Measurements from ENCODE around the gene GET3. TPM values are rescaled to one million over a fixed set of nuclear protein-coding genes. Genes with fewer than 3 reads are reported as not detected.

Gene GET3
- total RNA-seq, 1 experiment from 2014 or later: 69.9 TPM

DNA sequence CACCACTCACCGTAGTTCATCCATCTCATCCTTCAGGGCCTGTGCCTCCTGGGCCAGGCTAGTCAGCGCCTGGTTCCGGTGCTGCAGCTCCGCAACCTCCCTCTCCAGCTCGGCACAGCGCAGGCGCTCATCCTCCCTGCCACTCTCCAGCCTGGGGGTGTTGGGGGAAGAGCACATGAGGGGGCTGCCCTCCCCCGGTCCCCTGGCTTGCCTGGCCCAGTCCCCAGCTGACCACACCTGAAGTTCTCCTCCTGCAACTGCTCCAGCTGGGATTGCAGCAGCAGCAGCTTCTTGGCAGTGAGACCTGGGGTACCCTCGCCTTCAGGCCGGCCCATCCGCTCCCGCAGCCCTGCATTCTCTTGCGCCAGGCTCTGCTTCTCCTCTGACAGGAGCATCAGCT is 33.6 kb downstream of the GET3 start:
- ChIA-PET POLR2A (interaction anchor here (0.7 kb wide), 1 partner anchor 76 kb away, joined by 3 read pairs; no protein-coding TSS in a partner anchor), CTCF (interaction anchor here (1.0 kb wide), 1 partner anchor 25 kb away, joined by 3 read pairs; no protein-coding TSS in a partner anchor)
- no TSS peak for BruUV-seq (replicated peaks)
- in situ Hi-C loops (cut with HindIII; ENCODE audit: low pct_unique_long_range_greater_than_20kb, low sequenced_read_pairs): no loop called here
- H3K9me3 ChIP-seq (ENCODE audit: control insufficient read depth, insufficient read depth, low read depth, low read length): no peaks in the 10 kb centered on the region
- no peak for DNase-seq (ENCODE audit: low read depth, low spot score)
- no peaks in the 10 kb centered on the region for H3K4me1 ChIP-seq (ENCODE audit: control insufficient read depth, insufficient read depth, low read length)
- H3K27me3 ChIP-seq (ENCODE audit: control insufficient read depth, insufficient read depth, low read length): no peaks in the 10 kb centered on the region
- H3K27ac ChIP-seq (ENCODE audit: low read length): no peak overlapping the region
- H3K36me3 ChIP-seq (ENCODE audit: control insufficient read depth, insufficient read depth, low read length): no peaks in the 10 kb centered on the region
- intact Hi-C loops (cut with micrococcal nuclease; ENCODE audit: unreplicated experiment): no loop called here
- no peak for TF ChIP-seq TCF7L2 (IDR thresholded peaks at IDR 0.05; ENCODE audit: low read depth, low read length)
- TF ChIP-seq, protein P1, sequence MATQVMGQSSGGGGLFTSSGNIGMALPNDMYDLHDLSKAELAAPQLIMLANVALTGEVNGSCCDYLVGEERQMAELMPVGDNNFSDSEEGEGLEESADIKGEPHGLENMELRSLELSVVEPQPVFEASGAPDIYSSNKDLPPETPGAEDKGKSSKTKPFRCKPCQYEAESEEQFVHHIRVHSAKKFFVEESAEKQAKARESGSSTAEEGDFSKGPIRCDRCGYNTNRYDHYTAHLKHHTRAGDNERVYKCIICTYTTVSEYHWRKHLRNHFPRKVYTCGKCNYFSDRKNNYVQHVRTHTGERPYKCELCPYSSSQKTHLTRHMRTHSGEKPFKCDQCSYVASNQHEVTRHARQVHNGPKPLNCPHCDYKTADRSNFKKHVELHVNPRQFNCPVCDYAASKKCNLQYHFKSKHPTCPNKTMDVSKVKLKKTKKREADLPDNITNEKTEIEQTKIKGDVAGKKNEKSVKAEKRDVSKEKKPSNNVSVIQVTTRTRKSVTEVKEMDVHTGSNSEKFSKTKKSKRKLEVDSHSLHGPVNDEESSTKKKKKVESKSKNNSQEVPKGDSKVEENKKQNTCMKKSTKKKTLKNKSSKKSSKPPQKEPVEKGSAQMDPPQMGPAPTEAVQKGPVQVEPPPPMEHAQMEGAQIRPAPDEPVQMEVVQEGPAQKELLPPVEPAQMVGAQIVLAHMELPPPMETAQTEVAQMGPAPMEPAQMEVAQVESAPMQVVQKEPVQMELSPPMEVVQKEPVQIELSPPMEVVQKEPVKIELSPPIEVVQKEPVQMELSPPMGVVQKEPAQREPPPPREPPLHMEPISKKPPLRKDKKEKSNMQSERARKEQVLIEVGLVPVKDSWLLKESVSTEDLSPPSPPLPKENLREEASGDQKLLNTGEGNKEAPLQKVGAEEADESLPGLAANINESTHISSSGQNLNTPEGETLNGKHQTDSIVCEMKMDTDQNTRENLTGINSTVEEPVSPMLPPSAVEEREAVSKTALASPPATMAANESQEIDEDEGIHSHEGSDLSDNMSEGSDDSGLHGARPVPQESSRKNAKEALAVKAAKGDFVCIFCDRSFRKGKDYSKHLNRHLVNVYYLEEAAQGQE (IDR thresholded peaks at IDR 0.05; ENCODE audit: insufficient read depth in 1 of 2, low read depth in 2 of 2, low read length in 1 of 2): no peak
- TF ChIP-seq SIN3A (IDR thresholded peaks at IDR 0.05; ENCODE audit: borderline replicate concordance, insufficient read depth, low read depth, low read length): no peak
- no peak for TF ChIP-seq POLR2AphosphoS5 (IDR thresholded peaks at IDR 0.05; ENCODE audit: low read depth, low read length)
- TF ChIP-seq CTCF (IDR thresholded peaks at IDR 0.05): no peak
- H3K4me3 ChIP-seq (ENCODE audit: low read depth in 2 of 2, low read length in 2 of 2): no peak overlapping the region
- no peak for ATAC-seq

- ChIA-PET POLR2A (interaction anchor here (0.5 kb wide), 1 partner anchor 56 kb away, joined by 3 read pairs; no protein-coding TSS in a partner anchor), CTCF (no interaction called here)
- intact Hi-C loops (cut with micrococcal nuclease; ENCODE audit: unreplicated experiment): no loop called here
- in situ Hi-C loops (cut with HindIII; ENCODE audit: low pct_unique_long_range_greater_than_20kb, low sequenced_read_pairs): no loop called here
- ATAC-seq (no peak), DNase-seq (ENCODE audit: low read depth, low spot score) (no peak)
- Histone ChIP-seq H3K27ac (ENCODE audit: low read length) (no peak overlapping the region), H3K36me3 (ENCODE audit: control insufficient read depth, insufficient read depth, low read length) (no peaks in the 10 kb centered on the region), H3K9me3 (ENCODE audit: control insufficient read depth, insufficient read depth, low read depth, low read length) (no peaks in the 10 kb centered on the region), H3K4me1 (ENCODE audit: control insufficient read depth, insufficient read depth, low read length) (no peaks in the 10 kb centered on the region), H3K4me3 (ENCODE audit: low read depth in 2 of 2, low read length in 2 of 2) (no peak overlapping the region), H3K27me3 (ENCODE audit: control insufficient read depth, insufficient read depth, low read length) (no peaks in the 10 kb centered on the region)
- BruUV-seq (replicated peaks): no TSS peak
- TF ChIP-seq POLR2AphosphoS5 (IDR thresholded peaks at IDR 0.05; ENCODE audit: low read depth, low read length) (no peak), SIN3A (IDR thresholded peaks at IDR 0.05; ENCODE audit: borderline replicate concordance, insufficient read depth, low read depth, low read length) (no peak)
- TF ChIP-seq, protein P1 (IDR thresholded peaks at IDR 0.05; ENCODE audit: insufficient read depth in 1 of 2, low read depth in 2 of 2, low read length in 1 of 2): no peak
These were observed 35.0 kb downstream of the GET3 start for GRCh38 chr19:12772323-12772722.

Measured in Panc1 (cell line).